IPS DF 4.7 (cell line): Measurements from ENCODE around the gene SNED1.
A peak's percentile ranks its signal among the peaks of the same experiment; 100 is the strongest.
"Not testable (repeated sequence)": the region's sequence is repeated elsewhere in the genome, so short reads cannot be mapped to it uniquely, and the experiment has no call there.

ENCODE experiments used
- DNase-seq: peaks from one replicate; pipeline ENCODE4 v3.0.0-alpha.2; 2013; ENCODE audit warnings: low spot score; ENCODE audit errors: extremely low read depth

Gene SNED1

DNA sequence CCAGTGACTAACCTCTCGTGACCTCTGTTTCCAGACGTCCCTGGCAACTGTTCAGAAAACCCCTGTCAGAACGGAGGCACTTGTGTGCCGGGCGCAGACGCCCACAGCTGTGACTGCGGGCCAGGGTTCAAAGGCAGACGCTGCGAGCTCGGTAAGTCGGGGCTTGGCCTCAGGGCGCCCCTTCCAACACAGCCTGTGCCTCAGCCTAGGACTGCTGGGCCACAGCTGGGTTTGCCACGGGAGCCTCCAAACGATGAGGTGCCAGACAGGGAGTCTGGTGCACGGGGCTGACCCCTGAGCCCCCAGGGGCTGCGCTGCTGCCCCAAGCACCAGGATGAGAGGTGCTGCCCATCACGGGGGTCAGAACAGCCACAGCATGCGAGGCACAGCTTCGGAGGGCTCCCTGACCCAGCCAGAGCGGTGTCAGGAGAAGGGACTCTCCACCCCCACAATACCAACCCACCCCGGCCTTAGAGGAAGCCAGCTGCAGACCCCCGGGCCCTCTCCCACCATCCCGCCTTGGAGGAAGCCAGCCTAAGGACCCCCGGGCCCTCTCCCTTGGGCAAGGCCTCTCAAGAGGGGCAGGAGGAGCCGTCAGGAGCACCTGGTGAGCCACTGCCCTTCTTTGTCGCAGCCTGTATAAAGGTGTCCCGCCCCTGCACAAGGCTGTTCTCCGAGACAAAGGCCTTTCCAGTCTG, 83.4 kb downstream of the SNED1 start:
- DNase-seq = no peak

DNA sequence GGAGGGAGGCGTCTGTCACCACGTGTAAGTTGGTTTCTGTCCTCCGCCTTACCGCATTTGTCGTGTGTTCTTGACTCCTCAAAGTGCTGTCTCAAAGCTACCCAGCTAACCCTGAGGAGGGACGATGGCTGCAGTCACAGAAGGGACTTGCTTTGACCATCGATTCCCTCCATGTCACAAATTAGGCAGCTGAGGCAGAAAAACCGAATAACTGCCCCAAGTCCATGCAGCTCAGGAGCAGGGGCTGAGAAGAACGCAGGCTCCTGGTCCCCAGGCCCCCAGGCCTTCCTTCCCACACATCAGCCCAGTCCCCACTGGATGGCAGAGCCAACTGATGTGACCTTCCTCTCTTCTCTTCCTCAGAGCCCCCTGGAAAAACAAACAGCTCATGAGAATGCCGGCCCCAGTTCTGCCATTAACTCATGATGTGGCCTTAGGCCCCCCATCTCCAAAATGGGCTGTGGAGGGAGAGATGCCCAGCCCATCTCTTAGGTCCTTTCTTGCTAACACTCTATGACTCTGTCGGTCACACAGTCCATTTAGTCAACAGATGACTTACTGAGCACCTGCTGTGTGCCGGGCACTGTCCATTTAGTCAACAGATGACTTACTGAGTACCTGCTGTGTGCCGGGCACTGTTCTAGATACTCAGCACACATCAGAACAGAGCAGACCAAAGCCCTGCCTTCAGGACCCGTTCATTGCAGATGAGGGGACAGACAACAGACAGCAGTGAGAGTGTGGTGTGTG, 84.1 kb downstream of the SNED1 start:
- no peak for DNase-seq

DNA sequence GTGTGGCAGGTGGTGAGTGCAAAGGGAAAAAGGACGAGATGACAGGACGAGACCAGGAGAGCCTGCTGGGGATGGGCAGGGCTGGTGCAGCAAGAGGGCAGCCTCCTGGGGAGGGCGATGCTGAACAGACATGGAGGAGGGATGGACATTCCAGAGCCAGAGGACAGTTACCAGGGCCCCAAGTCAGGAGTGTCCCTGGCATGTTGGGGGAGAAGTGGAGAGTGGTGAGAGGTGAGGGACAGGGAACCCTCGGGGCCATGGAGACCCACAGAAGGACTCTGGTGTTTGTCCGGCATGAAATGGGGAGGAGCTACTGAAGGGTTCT, 84.6 kb downstream of the SNED1 start:
- no peak for DNase-seq

DNA sequence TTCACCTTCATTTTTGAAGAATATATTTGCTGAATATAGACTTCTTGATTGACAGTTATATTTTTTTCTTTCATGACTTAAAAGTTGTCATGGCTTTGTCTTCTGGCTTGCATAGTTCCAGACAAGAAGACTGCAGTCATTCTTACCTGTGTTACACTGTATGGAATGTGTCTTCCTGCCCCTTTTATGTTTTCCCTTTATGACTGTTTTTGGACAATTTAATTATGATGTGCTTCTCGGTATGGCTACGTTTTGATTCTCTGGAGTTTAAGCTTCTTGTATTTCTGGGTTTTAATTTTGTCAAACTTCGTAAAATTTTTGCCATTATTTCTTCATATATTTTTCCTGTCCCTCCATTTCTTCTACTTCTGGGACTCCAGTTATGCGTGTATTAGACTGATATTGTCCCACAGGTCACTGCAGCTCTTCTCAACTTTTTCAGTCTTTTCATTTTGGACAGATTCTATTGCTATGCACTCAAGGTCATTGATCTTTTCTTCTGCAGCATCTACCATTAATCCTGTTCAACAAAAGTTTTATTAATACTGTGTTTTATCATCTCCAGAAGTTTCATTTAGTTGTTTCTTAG, 86.5 kb downstream of the SNED1 start:
- no peak for DNase-seq

DNA sequence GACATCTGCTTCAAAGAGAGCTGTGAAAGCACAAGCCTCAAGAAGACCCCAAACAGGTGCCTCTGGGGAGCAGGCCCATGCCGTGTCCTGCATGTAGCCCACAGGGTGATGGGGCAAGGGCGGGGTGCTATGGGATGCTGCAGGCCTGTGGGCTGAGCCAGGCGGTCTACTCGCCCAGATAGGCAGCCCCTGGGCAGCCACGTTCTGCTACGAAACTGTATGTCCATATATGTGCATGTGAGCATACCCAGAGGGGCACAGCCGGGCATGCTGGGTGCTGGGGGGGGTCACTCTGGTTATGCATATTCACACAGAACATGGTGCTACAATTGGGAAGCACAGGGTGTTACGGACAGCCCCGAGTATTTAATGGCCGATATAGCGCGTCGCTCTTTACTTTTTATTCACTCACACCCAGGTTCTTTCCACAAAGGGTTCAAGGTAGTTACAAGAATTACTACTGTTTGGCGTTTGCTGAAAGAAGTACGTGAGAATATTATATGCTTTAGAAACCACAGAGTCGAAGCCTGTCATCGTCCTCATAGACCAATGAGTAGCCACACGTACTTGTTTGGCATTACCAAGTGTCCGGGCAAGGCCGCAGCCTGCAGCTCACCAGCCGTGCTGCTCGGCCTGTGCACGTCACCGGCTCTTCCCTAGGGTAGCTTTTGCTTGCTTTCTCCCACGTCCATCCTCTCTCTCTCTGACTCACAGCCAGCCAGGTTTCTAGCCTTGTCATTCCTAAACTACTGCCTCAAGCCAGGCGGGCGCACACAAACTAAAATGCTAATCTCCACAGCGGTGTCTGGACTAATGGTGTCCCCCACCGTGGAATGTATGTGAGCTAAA, 89.2 kb downstream of the SNED1 start:
- no peak for DNase-seq

DNA sequence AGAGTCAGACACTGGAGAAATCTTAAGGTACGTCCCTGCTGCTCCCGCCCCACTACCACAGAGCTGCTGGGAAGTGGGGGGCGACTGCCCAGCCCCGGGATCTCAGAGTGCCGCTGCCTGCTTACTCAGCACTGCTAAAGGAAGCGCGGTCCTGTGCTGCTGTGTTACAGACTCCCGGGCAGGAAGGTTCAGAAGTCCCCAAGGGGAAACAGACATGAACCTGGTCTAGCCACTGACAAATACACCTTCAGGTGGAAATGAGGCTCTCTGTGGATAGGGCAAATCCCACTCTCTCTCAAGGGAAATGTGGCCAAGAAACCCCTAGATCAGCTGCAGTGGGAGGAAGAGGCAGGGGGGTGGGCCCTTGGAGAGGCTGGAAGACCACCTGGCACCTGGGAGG, 90.0 kb downstream of the SNED1 start:
- DNase-seq = no peak

DNA sequence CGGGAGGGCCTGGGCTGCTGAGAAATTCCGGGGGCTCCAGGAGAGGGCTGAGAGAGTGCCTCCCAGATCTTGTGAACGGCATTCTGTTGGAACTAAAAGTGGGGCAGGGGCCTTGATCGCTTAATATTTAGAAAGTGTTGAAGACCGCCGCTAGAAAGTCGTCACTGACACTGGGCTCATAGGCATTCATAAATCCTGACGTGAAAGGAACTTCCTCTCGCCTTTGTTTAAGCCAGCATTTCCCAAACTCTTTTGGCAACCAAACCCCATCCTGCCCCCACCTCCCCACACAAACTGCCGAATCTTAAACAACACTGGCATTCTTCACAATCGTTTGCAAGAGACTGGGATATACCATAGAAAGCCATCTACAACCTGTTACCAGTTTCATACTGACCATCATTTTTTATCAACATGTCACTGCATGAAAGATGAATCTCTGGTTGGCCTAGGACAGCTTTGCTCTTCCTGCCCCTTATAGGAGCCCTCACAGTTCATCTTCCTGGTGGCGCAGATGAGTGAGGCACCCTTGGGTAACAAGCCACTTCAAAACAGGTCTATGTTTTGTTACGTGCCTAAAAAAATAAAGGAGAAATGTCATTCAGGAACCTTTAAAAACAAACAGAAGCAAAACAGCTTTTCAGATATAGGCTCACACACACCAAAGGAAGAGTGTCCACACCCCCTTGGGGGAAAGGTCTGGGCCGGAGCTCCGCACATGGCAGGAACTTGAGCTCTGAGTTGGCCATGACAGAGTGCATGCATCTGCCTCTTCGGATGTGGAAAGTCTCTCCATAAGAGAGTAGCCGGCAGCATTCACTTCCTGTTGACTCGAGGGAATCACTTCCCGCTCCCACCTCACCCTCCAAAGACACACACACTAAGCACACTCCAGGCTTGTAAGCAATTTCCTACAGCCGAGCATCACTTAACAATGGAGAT, 90.6 kb downstream of the SNED1 start:
- no peak for DNase-seq

DNA sequence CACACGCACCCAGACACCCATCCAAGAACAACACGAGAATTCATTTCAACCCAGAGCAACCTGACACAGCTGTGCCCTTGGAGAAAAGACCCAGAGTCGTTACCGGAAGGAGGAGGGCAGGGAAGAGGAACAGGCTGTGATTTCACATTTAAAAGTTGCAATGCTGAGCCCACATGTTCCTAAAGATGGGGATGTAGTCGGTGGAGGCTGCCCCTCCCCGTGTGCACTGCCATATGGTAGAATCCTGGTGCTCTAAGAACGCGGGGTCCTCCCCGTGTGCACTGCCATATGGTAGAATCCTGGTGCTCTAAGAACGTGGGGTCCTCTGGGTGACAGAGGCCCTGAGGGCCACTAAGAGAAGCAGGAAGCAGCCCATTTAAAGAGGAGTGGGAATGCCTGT, 92.8 kb downstream of the SNED1 start:
- DNase-seq = no peak

DNA sequence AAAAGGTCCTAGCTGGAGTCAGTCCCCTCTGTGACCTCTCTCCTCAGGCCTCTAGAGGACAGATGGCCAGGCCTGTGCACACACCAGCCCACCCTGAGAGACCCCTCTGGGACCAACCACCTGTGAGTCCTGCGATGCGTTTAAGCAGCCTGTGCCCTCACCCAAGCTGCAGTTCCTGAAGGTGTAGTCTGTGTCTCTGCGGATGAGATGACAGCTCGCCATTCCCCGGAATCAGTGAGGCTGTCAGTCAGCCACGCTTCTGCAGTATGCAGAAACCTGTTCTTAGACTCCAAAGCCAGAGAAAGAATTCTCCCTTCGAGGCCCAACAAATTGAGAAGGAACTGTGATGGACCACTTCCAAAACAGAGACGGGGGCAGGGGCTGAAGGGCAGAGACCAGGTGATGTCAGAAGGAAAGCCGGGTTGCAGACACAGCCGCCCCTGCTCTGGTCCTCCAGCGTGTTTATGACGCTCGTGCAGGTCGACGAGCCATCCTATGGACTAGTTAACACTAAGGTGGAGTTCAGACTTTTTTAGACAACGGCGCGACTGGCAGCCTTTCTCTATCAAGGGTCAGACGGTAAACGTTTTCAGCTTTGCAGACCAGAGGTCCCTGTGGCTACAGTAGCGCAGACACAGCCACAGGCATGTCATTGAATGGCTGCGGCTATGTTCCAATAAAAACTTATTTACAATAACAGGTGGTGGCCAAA, 93.5 kb downstream of the SNED1 start:
- DNase-seq = no peak

DNA sequence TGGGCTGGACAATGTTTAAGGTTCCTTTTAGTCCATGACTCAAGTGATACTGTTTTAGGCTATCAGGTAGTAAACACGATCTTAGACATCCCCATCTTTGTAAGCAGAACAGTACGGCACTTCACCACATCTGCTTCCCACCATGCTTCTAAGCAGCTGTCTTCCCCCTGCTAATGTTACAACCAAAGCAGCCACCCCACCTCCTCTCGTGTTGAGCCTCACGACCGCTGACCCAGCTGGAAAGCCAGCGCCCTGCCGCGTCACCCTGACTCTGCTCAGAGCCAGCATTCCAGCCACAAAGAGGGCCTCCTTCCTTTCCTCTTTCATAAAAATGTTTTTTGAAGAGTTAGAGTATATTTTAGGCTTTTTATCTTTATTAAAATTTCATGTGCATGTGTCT, 94.3 kb downstream of the SNED1 start:
- no peak for DNase-seq

DNA sequence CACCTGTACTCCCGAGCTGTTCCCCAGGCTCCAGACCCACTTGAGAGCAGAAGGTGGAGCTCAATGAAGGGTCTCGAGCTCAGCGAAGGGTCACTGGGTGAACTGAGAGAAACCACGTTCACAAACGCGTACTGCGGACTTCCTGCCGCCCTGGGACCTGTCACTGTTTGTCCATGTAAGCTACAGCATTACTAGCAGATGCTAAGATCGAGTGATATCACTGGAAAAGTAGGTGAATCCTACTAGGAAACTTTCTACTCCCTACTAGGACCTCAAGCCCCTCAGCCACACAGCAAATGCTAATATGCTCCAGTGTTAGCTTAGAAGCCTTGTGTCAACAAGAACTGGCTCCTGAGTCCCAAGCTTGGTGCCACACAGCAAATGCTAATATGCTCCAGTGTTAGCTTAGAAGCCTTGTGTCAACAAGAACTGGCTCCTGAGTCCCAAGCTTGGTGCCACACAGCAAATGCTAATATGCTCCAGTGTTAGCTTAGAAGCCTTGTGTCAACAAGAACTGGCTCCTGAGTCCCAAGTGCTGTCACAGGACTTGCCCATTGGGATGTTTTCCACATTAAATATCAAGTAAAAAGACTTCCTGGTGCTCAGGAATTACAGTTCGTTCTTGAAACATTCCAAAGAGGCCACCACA, 94.8 kb downstream of the SNED1 start:
- not testable (repeated sequence) for DNase-seq

DNA sequence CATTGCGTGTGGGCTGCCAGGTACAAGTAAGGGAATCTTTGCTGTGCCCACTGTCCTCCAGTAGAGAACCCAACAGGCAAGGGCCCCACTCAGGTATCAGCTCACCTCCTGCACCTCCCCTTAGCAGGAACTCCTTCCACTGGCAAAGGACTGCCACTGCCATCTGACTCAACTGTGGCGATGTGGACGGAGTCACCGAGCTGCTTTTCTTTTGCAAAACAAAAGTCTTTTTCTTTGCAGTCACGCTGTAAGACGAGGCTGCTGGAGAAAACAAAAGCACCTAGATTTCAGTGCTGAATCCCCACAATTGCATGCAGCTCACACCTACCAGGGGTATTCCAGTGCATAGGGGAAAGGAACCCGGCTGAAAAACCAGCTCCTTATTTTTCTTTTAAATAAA, 95.8 kb downstream of the SNED1 start:
- DNase-seq = no peak

DNA sequence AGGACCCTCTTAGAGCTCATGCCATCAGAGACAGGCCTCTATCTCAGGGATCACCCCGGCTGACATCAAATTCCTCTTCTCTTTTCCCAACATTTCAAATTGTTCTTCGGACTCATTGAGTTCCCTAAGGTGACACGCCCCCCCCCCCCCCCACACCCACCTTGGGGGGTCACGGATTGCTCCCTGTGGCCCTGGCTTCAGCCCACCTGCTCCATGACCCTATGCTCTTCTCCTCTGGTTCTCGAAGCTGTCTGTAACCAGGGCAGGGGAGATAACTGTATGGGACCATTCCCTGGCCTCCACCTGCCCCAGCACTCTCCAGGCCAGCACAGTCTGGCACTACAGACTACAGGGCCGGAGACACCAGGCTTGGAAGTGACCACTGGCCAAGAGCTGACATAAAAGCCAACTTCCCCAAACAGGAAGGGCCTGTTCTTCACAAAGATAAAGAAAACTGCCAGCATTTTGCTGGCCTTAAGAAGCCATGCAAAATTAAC, 96.6 kb downstream of the SNED1 start:
- no peak for DNase-seq

DNA sequence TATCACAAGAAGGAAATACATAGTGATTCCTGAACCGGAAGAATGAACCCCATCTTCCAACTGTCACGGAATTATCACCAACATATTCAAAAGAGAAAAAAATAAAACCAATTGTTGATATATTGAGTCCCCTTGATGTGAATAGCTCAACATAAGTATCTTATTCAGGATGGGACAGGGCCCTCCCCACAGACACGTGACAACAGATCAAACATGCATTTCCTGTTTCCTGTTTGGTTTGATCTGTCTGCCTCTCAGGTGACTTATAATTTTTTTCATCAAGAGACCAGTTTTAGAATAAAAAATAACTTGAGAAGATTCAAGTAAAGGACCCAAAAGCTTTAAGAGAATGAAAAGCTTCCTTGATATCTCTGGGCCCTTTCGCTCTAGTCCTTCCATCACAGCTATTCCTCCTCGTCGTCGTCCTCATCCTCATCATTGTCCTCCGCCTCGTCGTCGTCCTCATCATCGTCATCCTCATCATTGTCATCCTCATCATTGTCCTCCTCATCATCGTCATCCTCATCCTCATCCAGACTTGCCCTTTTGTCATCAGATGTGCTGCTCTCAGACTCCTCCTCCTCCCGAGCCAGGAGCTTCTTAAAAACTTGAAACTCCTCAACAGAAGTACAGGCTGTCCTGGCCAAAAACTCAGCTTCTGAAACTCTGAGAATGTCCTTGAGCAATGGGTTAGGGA, 97.3 kb downstream of the SNED1 start:
- no peak for DNase-seq

DNA sequence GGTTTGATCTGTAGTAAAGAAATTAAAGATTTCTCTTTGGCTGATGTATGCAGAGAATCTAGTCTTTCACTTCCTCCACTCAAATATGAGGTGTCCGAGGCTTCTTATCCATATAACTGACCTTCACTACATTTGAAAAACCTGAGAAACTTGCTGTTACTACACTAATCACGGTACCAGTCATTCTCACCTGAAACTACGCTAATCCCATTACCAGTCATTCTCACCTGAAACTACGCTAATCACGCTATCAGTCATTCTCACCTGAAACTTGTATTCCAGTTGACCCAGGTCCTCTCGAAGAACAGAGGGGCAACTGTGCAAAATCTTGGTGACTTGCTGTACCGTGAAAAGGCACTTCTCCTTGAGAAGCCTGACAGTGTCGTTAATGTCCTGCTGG, 98.6 kb downstream of the SNED1 start:
- DNase-seq = no peak

DNA sequence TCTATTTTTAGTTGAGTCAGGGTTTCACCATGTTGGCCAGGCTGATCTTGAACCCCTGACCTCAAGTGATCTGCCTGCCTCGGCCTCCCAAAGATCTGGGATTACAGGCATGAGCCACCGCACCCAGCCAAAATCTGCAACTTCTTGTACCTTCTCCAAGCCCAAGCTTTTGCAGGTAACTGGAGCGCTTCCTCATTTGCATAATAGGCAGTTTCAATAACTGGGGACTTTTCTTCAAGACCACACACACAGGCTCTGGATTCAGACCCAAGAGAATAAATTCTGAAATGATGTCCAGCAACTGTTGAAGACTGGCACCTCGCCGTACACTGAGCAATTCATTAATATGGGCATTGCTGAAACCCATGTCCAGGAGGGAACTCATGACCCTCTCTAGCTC, 100.8 kb downstream of the SNED1 start:
- no peak for DNase-seq

DNA sequence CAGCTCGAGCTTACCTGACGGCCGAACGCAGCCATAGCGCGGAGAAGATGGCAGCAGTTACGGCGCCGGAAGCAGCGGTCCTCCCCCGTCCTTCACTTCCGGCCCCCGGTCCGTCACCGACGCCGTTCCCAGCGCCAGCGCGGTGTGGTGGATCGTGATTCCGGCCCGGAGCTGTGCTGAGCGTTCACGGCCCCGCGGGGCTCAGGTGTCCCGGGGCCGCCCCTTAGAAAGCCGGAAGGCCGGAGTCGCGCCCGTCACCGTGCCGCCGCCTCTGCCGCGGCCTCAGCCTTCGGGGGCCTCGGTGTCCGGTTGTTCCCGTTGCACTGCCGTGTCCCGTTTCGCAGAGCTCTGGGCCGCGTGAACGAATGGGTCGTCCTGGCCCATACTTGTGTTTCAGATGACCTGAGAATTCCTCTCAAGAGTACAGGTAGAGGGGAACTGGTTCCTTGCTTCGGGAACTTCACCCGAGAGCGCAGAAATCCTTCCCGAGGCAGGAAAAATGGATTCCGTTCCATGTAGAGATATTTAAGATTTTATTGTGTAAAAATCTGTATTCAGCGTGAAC, 103.9 kb downstream of the SNED1 start, which contains the start of gene MTERF4:
Gene MTERF4 (minus strand): TSS at position 49 of the 565 bp plus-strand sequence. CDS start 14 bp downstream, at position 35.
- DNase-seq = peak; percentile 38

DNA sequence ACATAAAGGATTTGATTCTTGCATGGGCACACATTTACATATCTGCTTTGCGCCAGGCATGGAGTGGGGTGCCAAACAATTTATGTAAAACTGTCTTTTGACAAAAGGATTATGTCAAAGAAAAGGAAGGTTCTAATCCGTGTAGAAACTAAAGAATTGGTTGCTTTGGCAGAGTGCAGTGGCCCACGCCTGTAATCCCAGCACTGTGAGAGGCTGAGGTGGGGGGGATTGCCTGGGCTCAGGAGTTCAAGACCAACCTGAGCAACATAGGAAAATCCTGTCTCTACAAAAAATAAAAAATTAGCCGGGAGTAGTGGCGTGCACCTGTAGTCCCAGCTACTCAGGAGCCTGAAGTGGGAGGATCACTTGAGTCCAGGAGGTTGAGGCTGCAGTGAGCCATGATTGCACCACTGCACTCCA, 104.8 kb downstream of the SNED1 start:
- no peak for DNase-seq
